ENCODE results near the gene CUX1.
"Not testable (repeated sequence)": the region's sequence is repeated elsewhere in the genome, so short reads cannot be mapped to it uniquely, and the experiment has no call there.

Gene CUX1

DNA sequence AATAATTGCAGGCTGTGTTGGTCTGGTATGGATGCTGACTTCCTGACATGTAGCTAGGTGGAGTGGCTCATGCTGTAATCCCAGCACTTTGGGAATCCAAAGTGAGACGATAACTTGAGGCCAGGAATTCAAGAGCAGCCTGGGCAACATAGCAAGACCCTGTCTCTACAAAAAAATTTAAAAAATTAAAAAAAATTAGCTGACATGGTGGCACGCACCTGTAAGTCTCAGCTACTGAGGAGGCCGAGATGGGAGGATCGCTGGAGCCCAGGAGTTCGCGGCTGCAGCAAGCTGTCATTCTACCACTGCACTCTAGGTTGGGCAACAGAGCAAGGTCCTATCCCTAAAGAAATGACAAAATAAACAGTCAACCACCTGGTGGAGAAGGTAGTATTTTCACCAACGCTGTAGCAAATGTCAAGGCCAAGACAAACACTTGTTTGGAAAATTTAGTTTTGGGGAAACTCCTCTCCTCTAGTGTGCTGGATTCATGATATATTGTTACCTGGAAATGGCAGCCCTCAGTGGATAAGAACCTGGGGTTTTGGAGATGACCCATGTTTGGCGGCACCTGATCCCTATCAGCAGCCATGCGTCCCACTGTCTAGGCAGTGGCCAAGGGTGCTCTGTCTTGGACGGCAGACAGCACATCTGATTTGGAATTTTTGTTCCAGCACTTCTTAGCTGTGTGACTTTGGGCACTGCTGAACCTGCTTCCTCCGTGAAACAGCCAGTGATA, 29.5 kb downstream of the CUX1 start:
- DNase-seq (ENCODE audit: insufficient read length) (no peak), FAIRE-seq (no peak)
- TF ChIP-seq TAF1 (IDR thresholded peaks at IDR 0.05; ENCODE audit: borderline replicate concordance, low read depth, low read length) (no peak), POLR2A (IDR thresholded peaks at IDR 0.05; ENCODE audit: low read depth, low read length) (no peak), POLR2AphosphoS5 (IDR thresholded peaks at IDR 0.05; ENCODE audit: low read depth, low read length) (no peak)

DNA sequence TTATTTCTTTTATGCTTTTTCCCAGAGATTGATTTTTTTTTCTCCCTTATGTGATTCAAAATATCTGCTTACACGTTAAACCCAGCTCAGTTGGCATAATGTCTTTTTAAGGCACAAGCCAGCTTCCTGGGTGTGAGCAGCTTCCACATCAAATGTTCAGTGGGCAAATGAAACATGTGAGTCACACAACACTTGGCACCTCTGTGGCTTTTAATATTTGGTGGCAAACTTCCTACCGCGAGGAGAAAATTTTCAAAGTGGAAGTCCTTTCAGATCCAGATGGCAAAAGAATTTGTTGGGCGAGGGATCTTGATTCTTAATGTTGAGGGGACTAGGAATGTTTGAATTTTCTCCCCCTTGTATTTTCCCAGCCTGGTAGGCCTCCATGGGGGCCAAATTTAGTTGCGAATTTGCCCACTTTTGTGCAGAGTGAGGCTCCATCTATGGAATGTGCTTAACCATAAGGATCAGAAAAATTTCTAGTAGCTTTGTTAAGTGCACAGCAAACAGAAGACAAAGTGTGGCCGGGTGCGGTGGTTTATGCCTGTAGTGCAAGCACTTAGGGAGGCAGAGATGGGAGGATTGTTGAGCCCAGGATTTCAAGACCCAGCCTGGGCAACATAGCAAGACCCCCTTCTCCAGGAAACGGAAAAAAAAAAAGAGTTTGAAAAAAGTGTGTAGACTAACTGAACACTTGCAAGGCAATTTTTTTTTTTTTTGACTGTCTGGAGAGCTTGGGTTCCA, 31.0 kb downstream of the CUX1 start:
- DNase-seq (ENCODE audit: insufficient read length) (no peak), FAIRE-seq (no peak)
- TF ChIP-seq POLR2A (IDR thresholded peaks at IDR 0.05; ENCODE audit: low read depth, low read length) = no peak
- TF ChIP-seq TAF1 (IDR thresholded peaks at IDR 0.05; ENCODE audit: borderline replicate concordance, low read depth, low read length) = no peak
- no peak for TF ChIP-seq POLR2AphosphoS5 (IDR thresholded peaks at IDR 0.05; ENCODE audit: low read depth, low read length)

GRCh38 chr7:101849314-101849713, 31.9 kb downstream of the CUX1 start:
- DNase-seq (ENCODE audit: insufficient read length); FAIRE-seq: not testable (repeated sequence)

- not testable (repeated sequence) for DNase-seq (ENCODE audit: insufficient read length); FAIRE-seq
Measured at GRCh38 chr7:101852364-101852763, 34.9 kb downstream of the CUX1 start.

DNA sequence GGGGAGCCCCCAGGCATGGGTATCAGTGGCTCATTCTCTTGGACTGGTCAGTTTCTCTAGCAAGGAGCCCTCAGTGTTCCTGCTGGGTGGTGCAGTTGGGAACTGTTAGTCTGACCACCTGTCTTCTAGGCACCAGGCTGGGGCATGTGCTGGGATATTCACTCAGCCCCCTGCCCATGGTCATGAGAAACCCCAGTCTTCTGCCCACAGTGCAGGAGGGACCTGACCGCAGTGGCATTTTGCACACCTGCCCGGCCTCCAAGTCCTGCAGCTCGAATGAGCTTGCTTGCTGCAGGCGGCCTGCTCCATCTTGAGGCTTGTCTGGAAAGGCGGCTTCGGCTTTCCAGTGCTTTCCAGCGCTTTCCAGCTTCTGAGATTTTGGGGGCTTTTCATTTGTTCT, 36.3 kb downstream of the CUX1 start:
- FAIRE-seq (no peak), DNase-seq (ENCODE audit: insufficient read length) (no peak)
- no peak for TF ChIP-seq POLR2A (IDR thresholded peaks at IDR 0.05; ENCODE audit: low read depth, low read length)
- no peak for TF ChIP-seq POLR2AphosphoS5 (IDR thresholded peaks at IDR 0.05; ENCODE audit: low read depth, low read length)
- no peak for TF ChIP-seq TAF1 (IDR thresholded peaks at IDR 0.05; ENCODE audit: borderline replicate concordance, low read depth, low read length)

GRCh38 chr7:101854084-101854865, 36.8 kb downstream of the CUX1 start:
- DNase-seq (ENCODE audit: insufficient read length) (no peak), FAIRE-seq (no peak)
- TF ChIP-seq POLR2AphosphoS5 (IDR thresholded peaks at IDR 0.05; ENCODE audit: low read depth, low read length) (no peak), TAF1 (IDR thresholded peaks at IDR 0.05; ENCODE audit: borderline replicate concordance, low read depth, low read length) (no peak), POLR2A (IDR thresholded peaks at IDR 0.05; ENCODE audit: low read depth, low read length) (no peak)

DNA sequence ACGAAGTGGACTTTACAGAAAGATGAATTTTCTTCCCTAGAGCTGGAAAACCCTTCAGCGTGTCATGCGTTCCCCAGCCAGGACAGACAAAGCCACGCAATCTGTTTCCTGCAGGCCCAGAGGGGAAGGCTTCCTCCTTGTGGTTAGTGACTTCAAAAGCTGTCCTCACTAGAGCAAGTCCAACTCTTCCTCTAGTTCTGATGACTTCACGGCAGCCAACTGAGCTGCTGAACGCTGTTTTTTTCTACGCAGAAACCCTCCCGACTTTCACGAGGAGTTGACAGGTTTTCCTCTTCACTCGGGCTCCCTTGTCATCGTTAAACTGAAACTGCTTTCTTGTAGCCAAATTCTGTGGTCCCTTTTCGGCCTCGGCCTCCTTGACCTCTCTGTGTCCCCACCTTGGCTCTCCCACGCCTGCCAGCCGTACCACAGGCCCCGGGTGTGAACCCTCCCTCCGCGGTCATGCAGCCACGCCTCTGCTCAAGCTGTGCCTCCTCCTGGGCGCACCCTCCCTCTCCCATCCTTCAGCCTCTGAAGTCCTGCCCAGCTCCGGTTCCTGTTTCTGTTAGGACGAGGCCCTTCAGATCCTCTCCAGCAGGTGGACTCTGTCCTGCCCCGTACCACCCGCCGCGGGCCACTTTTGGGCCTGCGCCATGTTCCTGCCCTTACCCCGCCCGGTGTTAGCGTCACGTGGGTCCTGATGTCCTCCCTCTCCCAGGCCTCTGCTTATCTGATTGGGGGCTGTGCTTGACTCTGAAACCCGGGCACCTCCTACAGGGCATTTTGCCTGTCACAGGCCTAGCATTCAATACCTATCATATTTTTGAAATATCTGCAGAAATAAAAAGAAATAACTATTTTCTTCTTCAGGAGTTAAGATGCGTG, 39.3 kb downstream of the CUX1 start:
- peak; percentile 98 for FAIRE-seq
- peak; percentile 79 for DNase-seq (ENCODE audit: insufficient read length)

DNA sequence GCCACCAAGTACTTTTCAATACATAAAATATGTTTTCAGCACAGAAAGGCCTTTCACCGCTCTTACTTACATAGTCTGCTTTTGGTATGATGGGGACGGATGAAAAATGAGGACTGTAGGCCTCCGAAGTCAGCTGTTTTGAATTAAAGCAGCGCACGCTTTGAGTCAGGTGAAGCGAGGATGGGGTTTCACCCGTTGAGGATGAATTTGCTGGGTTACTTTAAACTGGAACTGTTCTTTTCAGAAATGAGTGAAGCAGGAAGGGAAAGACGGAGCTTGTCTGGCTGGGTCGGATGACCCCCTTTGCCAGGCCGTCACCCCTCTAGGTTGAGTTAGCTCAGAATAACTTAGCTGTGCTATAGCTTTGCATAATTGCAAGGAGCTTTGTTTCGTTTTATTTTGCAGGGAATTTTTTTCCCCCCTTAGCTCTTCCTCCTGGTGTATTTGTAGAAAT, 40.0 kb downstream of the CUX1 start:
- no peak for FAIRE-seq
- no peak for TF ChIP-seq POLR2A (IDR thresholded peaks at IDR 0.05; ENCODE audit: low read depth, low read length)
- no peak for TF ChIP-seq TAF1 (IDR thresholded peaks at IDR 0.05; ENCODE audit: borderline replicate concordance, low read depth, low read length)
- TF ChIP-seq POLR2AphosphoS5 (IDR thresholded peaks at IDR 0.05; ENCODE audit: low read depth, low read length) = no peak
- peak; percentile 39 for DNase-seq (ENCODE audit: insufficient read length)

More for the DNA sequence above, 39.3 kb downstream of the CUX1 start:
- peak; percentile 56; the same call in 1 of the 2 replicates for TF ChIP-seq TAF1 (IDR thresholded peaks at IDR 0.05; ENCODE audit: borderline replicate concordance, low read depth, low read length)
- peak; percentile 42; the same call in 1 of the 2 replicates for TF ChIP-seq POLR2A (IDR thresholded peaks at IDR 0.05; ENCODE audit: low read depth, low read length)
- TF ChIP-seq POLR2AphosphoS5 (IDR thresholded peaks at IDR 0.05; ENCODE audit: low read depth, low read length) = peak; percentile 17; the same call in 1 of the 2 replicates

DNA sequence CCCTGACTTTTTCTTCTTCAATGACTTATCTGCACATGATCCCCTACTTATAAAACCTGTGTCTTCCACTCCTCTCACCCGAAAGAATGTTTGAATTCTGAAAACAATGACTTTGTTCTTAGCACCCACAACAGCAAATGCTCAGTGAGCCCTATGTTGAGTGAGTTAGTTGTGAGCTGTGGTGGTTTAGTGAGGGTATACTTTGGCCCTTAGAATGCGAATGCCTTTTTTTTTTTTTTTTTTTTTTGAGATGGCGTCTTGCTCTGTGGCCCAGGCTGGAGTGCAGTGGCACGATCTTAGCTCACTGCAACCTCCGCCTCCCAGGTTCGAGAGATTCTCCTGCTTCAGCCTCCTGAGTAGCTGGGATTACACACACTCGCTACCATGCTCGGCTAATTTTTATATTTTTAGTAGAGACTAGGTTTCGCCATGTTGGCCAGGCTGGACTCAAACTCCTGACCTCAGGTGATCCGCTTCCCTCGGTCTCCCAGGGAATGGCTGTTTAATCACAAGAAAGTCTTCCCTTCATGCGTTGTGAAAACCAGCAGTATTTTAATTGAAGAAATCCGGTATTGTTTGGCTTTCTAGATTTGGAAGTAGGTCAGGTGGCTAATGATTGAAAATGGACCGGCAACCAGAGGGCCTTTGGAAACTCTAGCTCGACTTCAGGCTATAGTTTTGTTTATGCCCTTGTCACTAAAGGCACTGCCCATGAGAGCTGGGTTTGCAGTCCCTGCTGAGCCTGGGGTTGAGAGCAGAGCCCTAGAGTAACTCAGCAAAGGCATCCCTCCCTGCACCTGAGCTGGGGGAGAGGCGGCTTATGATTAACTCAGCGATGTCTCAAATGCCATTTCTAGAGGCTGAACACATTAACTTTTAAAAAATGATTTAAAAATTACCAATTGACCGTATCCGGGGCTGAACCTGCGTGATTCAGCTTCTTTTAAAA, 41.3 kb downstream of the CUX1 start:
- FAIRE-seq = no peak
- DNase-seq (ENCODE audit: insufficient read length) = no peak

More for the DNA sequence above, 41.3 kb downstream of the CUX1 start:
- no peak for TF ChIP-seq POLR2AphosphoS5 (IDR thresholded peaks at IDR 0.05; ENCODE audit: low read depth, low read length)
- no peak for TF ChIP-seq TAF1 (IDR thresholded peaks at IDR 0.05; ENCODE audit: borderline replicate concordance, low read depth, low read length)
- TF ChIP-seq POLR2A (IDR thresholded peaks at IDR 0.05; ENCODE audit: low read depth, low read length) = no peak

Measured in GM12892 (cell line).